IgD-negative memory B cell (primary cell): ENCODE results near the gene ANKRD13A. TPM values are rescaled to one million over a fixed set of nuclear protein-coding genes. Genes with fewer than 3 reads are reported as not detected.
"Not testable (repeated sequence)": the region's sequence is repeated elsewhere in the genome, so short reads cannot be mapped to it uniquely, and the experiment has no call there.

Experiments used
- H3K27ac Mint-ChIP-seq, 3 donors: one replicate each; pipeline ENCODE4 v1.8.0; 2020 to 2022; ENCODE audit warnings: mild to moderate bottlenecking in 3 of 3, mixed read lengths in 3 of 3, moderate library complexity in 1 of 3
- H3K27me3 Mint-ChIP-seq: one replicate; pipeline ENCODE4 v1.8.0; 2021; ENCODE audit warnings: mixed read lengths
- H3K36me3 Mint-ChIP-seq: one replicate; pipeline ENCODE4 v1.8.0; 2020; ENCODE audit warnings: mild to moderate bottlenecking, mixed read lengths
- H3K4me1 Mint-ChIP-seq, 3 donors: one replicate each; pipeline ENCODE4 v1.8.0; 2020 to 2022; ENCODE audit warnings: mixed read lengths in 3 of 3, mild to moderate bottlenecking in 1 of 3
- H3K4me3 Mint-ChIP-seq, 4 donors: one replicate each; pipeline ENCODE4 v1.8.0; 2020 to 2022; ENCODE audit warnings: mild to moderate bottlenecking in 4 of 4, mixed read lengths in 4 of 4, moderate library complexity in 3 of 4
- H3K9me3 Mint-ChIP-seq, 3 donors: one replicate each; pipeline ENCODE4 v1.8.0; 2020 to 2021; ENCODE audit warnings: mixed read lengths in 3 of 3, mild to moderate bottlenecking in 1 of 3
- polyA plus RNA-seq: library from polyadenylated mRNA; unstranded; fragments of 300-500 nt; fragmentation: Illumina TruSeq; gene quantifications from one replicate; pipeline ENCODE4 v1.2.3, GENCODE V29; 2021

Gene ANKRD13A
- polyA plus RNA-seq, 1 donor from 2014 or later, result 156 TPM

DNA sequence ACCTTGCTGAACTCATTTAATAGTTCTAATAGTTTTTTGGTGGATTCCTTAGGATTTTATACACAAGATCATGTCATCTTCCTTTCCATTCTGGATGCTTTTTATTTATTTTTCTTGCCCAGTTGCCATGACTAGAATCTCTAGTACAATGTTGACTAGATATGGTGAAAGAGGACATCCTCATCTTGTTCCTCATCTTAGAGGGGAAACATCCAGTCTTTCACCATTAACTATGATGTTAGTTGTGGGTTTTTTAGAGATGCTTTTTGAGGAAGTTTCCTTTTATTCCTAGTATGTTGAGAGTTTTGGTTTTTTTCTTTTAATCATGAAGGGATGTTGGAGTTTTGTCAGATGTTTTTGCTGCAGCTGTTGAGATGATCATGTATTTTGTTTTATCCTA is 8.7 kb downstream of the ANKRD13A start:
- peaks cover 63 to 73% (median 72%) of the 10 kb centered on the region in 3 donors for H3K4me1 Mint-ChIP-seq
- H3K9me3 Mint-ChIP-seq, result no peaks in the 10 kb centered on the region
- H3K36me3 Mint-ChIP-seq, result peaks cover 9% of the 10 kb centered on the region
- no peaks in the 10 kb centered on the region for H3K27me3 Mint-ChIP-seq
- peak overlapping the region; percentile 26 to 94 (median 85) for H3K27ac Mint-ChIP-seq
- H3K4me3 Mint-ChIP-seq, result peak overlapping the region in 3 of 4 donors; percentile 19 to 74 (median 58)

DNA sequence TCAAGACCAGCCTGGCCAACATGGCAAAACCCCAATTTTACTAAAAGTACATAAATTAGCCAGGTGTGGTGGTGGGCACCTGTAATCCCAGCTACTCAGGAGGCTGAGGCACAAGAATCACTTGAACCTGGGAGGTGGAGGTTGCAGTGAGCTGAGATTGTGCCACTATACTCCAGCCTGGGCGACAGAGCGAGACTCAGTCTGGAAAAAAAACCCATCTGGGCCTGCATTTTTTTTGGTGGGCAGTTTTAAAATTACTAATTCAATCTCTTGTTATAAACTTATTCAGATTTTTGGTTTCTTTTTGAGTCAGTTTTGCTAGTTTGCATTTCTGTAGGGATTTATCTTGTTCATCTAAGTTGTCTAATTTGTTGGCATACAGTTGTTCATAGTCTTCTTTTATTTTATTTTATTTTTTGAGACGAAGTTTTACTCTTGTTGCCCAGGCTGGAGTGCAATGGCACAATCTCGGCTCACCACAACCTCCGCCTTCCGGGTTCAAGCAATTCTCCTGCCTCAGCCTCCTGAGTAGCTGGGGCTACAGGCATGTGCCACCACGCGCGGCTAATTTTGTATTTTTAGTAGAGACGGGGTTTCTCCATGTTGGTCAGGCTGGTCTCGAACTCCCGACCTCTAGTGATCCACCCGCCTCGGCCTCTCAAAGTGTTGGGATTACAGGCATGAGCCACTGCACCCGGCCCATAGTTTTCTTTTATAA is 9.6 kb downstream of the ANKRD13A start:
- H3K4me3 Mint-ChIP-seq, result peak overlapping the region in 3 of 4 donors; percentile 83 to 90 (median 87)
- H3K36me3 Mint-ChIP-seq, H3K27me3 Mint-ChIP-seq, H3K9me3 Mint-ChIP-seq: not testable (repeated sequence)
- H3K27ac Mint-ChIP-seq, result peak overlapping the region; percentile 94 to 99 (median 99)
- peaks cover 54 to 65% (median 64%) of the 10 kb centered on the region in 3 donors for H3K4me1 Mint-ChIP-seq

DNA sequence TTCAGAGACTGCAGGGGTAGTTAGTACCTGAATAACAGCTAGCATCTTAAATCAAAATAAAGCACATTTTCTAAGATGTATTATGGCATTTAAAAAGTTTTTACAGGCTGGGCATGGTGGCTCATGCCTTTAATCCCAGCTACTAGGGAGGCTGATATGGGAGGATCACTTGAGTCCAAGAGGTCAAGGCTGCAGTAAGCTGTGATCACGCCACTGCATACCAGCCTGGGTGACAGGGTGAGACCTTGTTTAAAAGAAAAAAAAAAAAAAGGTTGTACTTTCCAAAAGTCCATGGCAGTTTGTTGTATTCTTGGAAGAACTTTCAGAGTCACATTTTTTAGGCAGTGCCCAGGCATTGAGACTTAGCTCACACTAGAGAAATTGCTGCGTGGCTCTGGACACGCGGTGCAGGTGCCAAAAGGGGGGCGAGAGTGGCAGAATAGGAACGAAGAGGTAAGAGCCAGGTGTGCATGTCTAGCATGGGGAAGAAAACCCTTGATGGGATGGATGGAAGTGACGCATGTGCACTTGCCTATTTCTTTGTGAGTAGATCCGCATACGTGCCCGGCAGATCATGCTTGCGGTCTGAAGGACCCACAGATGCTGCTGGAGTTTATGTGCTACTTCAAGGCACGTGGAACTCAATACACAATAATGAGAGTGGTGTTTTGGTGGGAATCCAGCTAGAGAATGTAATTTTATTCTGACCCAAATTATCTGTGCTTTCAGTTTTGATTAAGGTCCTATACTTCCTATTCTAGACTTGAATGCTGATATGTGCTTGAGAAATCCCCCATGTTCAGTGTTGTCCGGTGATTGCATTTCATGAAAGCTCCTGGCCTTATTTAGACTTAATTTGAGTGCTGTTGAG is 11.9 kb downstream of the ANKRD13A start:
- Mint-ChIP-seq H3K4me3 (peak overlapping the region; percentile 82 to 90 (median 84)), H3K27me3 (no peaks in the 10 kb centered on the region)

DNA sequence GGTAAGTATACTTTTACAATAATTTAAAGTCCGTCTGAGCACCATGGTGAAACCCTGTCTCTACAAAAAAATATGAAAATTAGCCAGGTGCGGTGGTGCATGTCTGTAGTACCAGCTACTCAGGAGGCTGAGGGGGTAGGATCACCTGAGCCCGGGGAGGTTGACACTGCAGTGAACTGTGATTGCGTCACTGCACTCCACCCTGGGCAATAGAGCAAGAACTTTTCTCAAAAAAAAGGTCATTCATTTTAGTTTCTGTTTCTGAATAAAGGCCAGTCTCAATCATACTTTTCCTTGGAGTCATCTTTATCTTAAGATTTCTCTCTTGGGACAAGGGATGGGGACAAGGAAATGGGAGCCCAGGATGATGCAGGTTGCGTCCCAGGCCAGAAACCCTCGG is 12.9 kb downstream of the ANKRD13A start:
- no peaks in the 10 kb centered on the region for H3K9me3 Mint-ChIP-seq
- H3K27me3 Mint-ChIP-seq, result no peaks in the 10 kb centered on the region
- H3K27ac Mint-ChIP-seq, result peak overlapping the region; percentile 94 to 99 (median 99)
- H3K36me3 Mint-ChIP-seq, result peaks cover 9% of the 10 kb centered on the region
- peak overlapping the region; percentile 82 to 90 (median 84) for H3K4me3 Mint-ChIP-seq
- H3K4me1 Mint-ChIP-seq, result peaks cover 44 to 52% (median 51%) of the 10 kb centered on the region in 3 donors

More for the DNA sequence above, 11.9 kb downstream of the ANKRD13A start:
- H3K4me1 Mint-ChIP-seq, result peaks cover 47 to 61% (median 57%) of the 10 kb centered on the region in 3 donors
- H3K9me3 Mint-ChIP-seq, result no peaks in the 10 kb centered on the region
- H3K36me3 Mint-ChIP-seq, result peaks cover 9% of the 10 kb centered on the region
- peak overlapping the region; percentile 94 to 99 (median 99) for H3K27ac Mint-ChIP-seq

- H3K4me1 Mint-ChIP-seq, result peaks cover 44 to 52% (median 50%) of the 10 kb centered on the region in 3 donors
- H3K4me3 Mint-ChIP-seq, result peak overlapping the region; percentile 82 to 90 (median 84)
- peaks cover 9% of the 10 kb centered on the region for H3K36me3 Mint-ChIP-seq
- H3K27me3 Mint-ChIP-seq, result no peaks in the 10 kb centered on the region
- peak overlapping the region; percentile 94 to 99 (median 99) for H3K27ac Mint-ChIP-seq
- H3K9me3 Mint-ChIP-seq, result no peaks in the 10 kb centered on the region
These were observed 13.4 kb downstream of the ANKRD13A start for GRCh38 chr12:110012659-110013058.

GRCh38 chr12:110015132-110015531 is 15.9 kb downstream of the ANKRD13A start:
- H3K4me1 Mint-ChIP-seq, result peaks cover 30 to 36% (median 36%) of the 10 kb centered on the region in 3 donors
- no peaks in the 10 kb centered on the region for H3K27me3 Mint-ChIP-seq
- H3K9me3 Mint-ChIP-seq, result no peaks in the 10 kb centered on the region
- H3K36me3 Mint-ChIP-seq, result peaks cover 8% of the 10 kb centered on the region
- H3K4me3 Mint-ChIP-seq, result peak overlapping the region in 3 of 4 donors; percentile 77 to 87 (median 85)
- peak overlapping the region; percentile 58 to 95 (median 94) for H3K27ac Mint-ChIP-seq

DNA sequence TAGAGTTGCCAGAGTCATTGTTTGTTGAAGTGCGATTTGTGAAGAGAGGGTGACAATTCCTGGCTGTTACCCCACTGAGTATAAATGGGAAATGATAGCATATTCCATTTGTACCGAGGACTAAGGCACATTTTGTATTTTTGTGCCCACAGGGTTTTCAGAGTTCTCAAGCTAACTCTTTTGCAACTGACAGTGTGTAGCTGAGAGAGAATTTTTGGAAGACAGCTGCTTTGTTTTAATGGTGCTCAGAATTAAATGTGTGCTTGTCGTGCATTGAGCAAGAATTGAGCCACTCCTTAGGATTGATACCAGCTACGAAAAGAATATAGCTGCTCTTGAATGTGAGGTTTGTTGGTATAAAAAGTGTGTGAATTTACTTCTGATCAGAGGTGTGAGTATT is 21.7 kb downstream of the ANKRD13A start:
- Mint-ChIP-seq H3K27me3 (no peaks in the 10 kb centered on the region), H3K27ac (no peak overlapping the region), H3K4me1 (peaks cover 4 to 9% (median 7%) of the 10 kb centered on the region in 3 donors), H3K36me3 (peaks cover 3% of the 10 kb centered on the region), H3K9me3 (no peaks in the 10 kb centered on the region), H3K4me3 (no peak overlapping the region)

- Mint-ChIP-seq H3K4me3 (no peak overlapping the region), H3K4me1 (peaks cover 4 to 9% (median 7%) of the 10 kb centered on the region in 3 donors), H3K27ac (peak overlapping the region in 2 of 3 donors; percentile 8 to 81), H3K9me3 (no peaks in the 10 kb centered on the region), H3K27me3 (no peaks in the 10 kb centered on the region), H3K36me3 (peaks cover 5% of the 10 kb centered on the region)
These were observed 24.1 kb downstream of the ANKRD13A start for GRCh38 chr12:110023059-110023980.

DNA sequence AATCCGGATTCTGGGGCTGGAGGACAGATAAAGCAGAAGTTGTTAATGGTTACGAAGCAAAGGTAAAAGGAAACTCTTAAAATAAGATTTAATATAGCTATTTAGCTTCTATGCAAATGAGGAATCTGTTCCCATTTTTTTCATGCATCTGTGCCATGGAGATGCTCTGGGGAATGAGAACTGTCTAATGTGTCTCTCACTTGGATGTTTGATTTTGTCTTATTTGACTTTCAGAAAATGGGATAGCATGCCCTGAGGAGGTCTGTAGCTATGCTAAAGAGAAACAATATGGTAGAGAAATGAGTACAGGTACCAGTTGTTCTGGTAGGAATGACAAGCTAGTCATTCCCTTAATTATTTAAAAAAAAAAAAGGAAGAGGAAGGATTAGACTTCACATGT is 24.8 kb downstream of the ANKRD13A start:
- Mint-ChIP-seq H3K9me3 (no peaks in the 10 kb centered on the region), H3K27me3 (no peaks in the 10 kb centered on the region), H3K36me3 (peaks cover 3% of the 10 kb centered on the region), H3K4me3 (peak overlapping the region in 1 of 4 donors; percentile 27), H3K27ac (peak overlapping the region in 2 of 3 donors; percentile 8 to 81), H3K4me1 (peaks cover 2 to 8% (median 7%) of the 10 kb centered on the region in 3 donors)

- Mint-ChIP-seq H3K4me3 (no peak overlapping the region), H3K36me3 (peaks cover 5% of the 10 kb centered on the region), H3K27me3 (no peaks in the 10 kb centered on the region), H3K9me3 (no peaks in the 10 kb centered on the region), H3K4me1 (peaks cover 2 to 8% (median 7%) of the 10 kb centered on the region in 3 donors), H3K27ac (peak overlapping the region in 1 of 3 donors; percentile 61)
These were observed 29.1 kb downstream of the ANKRD13A start for GRCh38 chr12:110028323-110028722.

- Mint-ChIP-seq H3K4me3 (no peak overlapping the region), H3K36me3 (peaks cover 5% of the 10 kb centered on the region), H3K9me3 (no peaks in the 10 kb centered on the region), H3K4me1 (no peaks in the 10 kb centered on the region), H3K27me3 (no peaks in the 10 kb centered on the region), H3K27ac (peak overlapping the region in 1 of 3 donors; percentile 39)
These were observed 30.1 kb downstream of the ANKRD13A start for GRCh38 chr12:110029290-110029815.

DNA sequence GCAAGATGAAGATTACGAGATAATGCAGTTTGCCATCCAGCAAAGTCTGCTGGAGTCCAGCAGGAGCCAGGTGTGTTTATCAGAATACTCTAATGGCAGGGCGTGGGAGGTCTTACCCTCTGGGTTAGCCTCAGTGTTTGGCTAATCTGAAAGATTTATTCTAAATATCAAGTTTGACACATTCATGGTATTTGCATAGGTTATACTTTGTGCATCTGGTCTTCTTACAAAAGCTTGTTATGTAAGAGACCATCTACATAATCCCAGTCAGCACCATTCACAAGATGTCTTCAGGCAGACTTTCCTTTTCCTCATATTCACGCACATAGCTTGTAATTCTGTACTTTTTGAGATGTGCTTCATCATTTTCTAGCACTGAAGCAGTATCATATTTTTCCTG is 34.7 kb downstream of the ANKRD13A start:
- Mint-ChIP-seq H3K4me3 (no peak overlapping the region), H3K4me1 (peaks cover 4 to 9% (median 8%) of the 10 kb centered on the region in 3 donors), H3K27me3 (no peaks in the 10 kb centered on the region), H3K27ac (no peak overlapping the region), H3K9me3 (no peaks in the 10 kb centered on the region), H3K36me3 (peaks cover 5% of the 10 kb centered on the region)

DNA sequence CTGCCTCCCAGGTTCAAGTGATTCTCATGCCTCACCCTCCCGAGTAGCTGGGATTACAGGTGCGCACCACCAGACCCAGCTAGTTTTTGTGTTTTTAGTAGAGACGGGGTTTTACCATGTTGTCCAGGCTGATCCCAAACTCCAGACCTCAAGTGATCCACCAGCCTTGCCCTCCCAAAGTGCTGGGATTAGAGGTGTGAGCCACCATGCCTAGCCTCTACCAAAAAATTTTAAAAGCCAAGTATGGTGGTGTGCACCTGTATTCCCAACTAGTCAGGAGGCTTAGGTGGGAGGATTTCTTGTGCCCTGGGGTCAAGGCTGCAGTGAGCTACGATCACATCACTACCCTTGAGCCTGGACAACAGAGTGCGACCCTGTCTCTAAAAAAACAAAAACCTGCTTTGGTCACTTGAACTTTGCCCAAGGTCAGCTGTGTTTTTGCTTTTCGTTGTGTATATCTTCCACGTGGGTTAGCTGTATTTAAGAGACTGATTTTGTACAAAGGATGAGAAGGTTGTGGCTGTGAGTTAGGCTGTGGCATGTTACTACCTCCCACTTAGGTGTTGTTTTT is 36.4 kb downstream of the ANKRD13A start:
- peak overlapping the region; percentile 61 to 82 (median 69) for H3K27ac Mint-ChIP-seq
- H3K4me1 Mint-ChIP-seq, result peaks cover 17 to 18% (median 18%) of the 10 kb centered on the region in 3 donors
- no peak overlapping the region for H3K4me3 Mint-ChIP-seq
- peaks cover 3% of the 10 kb centered on the region for H3K36me3 Mint-ChIP-seq
- no peaks in the 10 kb centered on the region for H3K27me3 Mint-ChIP-seq
- H3K9me3 Mint-ChIP-seq, result no peaks in the 10 kb centered on the region

DNA sequence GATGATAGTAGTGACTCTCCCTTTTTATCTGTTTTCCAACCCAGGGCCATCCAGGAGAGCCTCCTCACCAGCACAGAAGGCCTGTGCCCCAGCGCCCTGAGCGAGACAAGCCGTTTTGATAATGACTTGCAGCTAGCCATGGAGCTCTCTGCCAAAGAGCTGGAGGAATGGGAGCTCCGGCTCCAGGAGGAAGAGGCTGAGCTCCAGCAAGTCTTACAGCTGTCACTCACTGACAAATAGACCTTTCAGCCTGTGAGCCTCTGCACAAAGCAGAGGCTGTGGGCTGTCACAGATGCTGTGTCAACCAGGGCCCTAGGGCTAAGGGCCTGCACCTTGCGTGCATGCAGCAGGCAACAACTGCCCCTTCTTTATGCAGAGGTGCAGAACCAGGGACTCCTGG is 38.1 kb downstream of the ANKRD13A start:
- H3K27ac Mint-ChIP-seq, result peak overlapping the region in 1 of 3 donors; percentile 16
- H3K4me3 Mint-ChIP-seq, result no peak overlapping the region
- H3K27me3 Mint-ChIP-seq, result no peaks in the 10 kb centered on the region
- H3K36me3 Mint-ChIP-seq, result peaks cover 3% of the 10 kb centered on the region
- H3K4me1 Mint-ChIP-seq, result peaks cover 18 to 20% (median 19%) of the 10 kb centered on the region in 3 donors
- H3K9me3 Mint-ChIP-seq, result no peaks in the 10 kb centered on the region
